Frontal cortex (tissue), 4 donors: Measurements from ENCODE around the gene BRD9. TPM values are rescaled to one million over a fixed set of nuclear protein-coding genes. Genes with fewer than 3 reads are reported as not detected.
"Not testable (repeated sequence)": the region's sequence is repeated elsewhere in the genome, so short reads cannot be mapped to it uniquely, and the experiment has no call there.

ENCODE experiments used
- DNase-seq, 2 donors: peaks; one replicate each; pipeline ENCODE4 v3.0.0; 2012; ENCODE audit warnings: low spot score in 2 of 2
- FAIRE-seq: peaks from 2 replicates; lab custom pipeline; 2012; peaks lifted over from hg19 to GRCh38; lab: Jason Lieb, UNC
- total RNA-seq: library from RNA; depleted of rRNA; stranded (reverse); fragments of >200 nt; gene quantifications from one replicate; pipeline ENCODE4 v1.2.3, GENCODE V29; 2014
- donor health status: control.
- donor health status: control.
- donor health status: control.

Gene BRD9
- total RNA-seq, 1 donor from 2014 or later: 43.2 TPM

GRCh38 chr5:883475-884181 is 9.0 kb downstream of the BRD9 start:
- no peak for FAIRE-seq

GRCh38 chr5:882253-883183 is 10.1 kb downstream of the BRD9 start:
- DNase-seq: no peak
- no peak for FAIRE-seq

More at GRCh38 chr5:883475-884181, 9.0 kb downstream of the BRD9 start:
- peak in 1 of 2 donors; percentile 39 for DNase-seq

- FAIRE-seq: no peak
- DNase-seq: no peak
Observed at GRCh38 chr5:881551-881935, 11.1 kb downstream of the BRD9 start.

- DNase-seq: no peak
- no peak for FAIRE-seq
Observed at GRCh38 chr5:880816-881550, 11.6 kb downstream of the BRD9 start.

- not testable (repeated sequence) for DNase-seq, FAIRE-seq
Observed at GRCh38 chr5:878677-879076, 13.9 kb downstream of the BRD9 start.

- no peak for DNase-seq
- FAIRE-seq: no peak
Observed at GRCh38 chr5:878125-878524, 14.5 kb downstream of the BRD9 start.

GRCh38 chr5:876398-877365 is 15.9 kb downstream of the BRD9 start:
- no peak for DNase-seq
- no peak for FAIRE-seq

GRCh38 chr5:875931-876330 is 16.7 kb downstream of the BRD9 start:
- FAIRE-seq: no peak
- DNase-seq: no peak

GRCh38 chr5:873328-873727 is 19.3 kb downstream of the BRD9 start:
- DNase-seq (no peak), FAIRE-seq (no peak)

GRCh38 chr5:872301-872700 is 20.3 kb downstream of the BRD9 start:
- FAIRE-seq: no peak
- no peak for DNase-seq

GRCh38 chr5:871596-872298 is 20.9 kb downstream of the BRD9 start:
- DNase-seq (no peak), FAIRE-seq (no peak)

GRCh38 chr5:870956-871355 is 21.6 kb downstream of the BRD9 start:
- no peak for FAIRE-seq
- DNase-seq: no peak

GRCh38 chr5:868428-869135 is 24.0 kb downstream of the BRD9 start:
- DNase-seq (no peak), FAIRE-seq (no peak)

- FAIRE-seq: no peak
- DNase-seq: no peak
Observed at GRCh38 chr5:867300-867870, 25.2 kb downstream of the BRD9 start.

GRCh38 chr5:865771-866170 is 26.8 kb downstream of the BRD9 start:
- FAIRE-seq (no peak), DNase-seq (no peak)

GRCh38 chr5:865168-865521 is 27.5 kb downstream of the BRD9 start:
- FAIRE-seq: no peak

GRCh38 chr5:864492-865167 is 28.0 kb downstream of the BRD9 start:
- no peak for FAIRE-seq
- DNase-seq: no peak

More at GRCh38 chr5:865168-865521, 27.5 kb downstream of the BRD9 start:
- DNase-seq: no peak
